ENCODE data around the gene SNRPD1. TPM values are rescaled to one million over a fixed set of nuclear protein-coding genes. Genes with fewer than 3 reads are reported as not detected.

The SNRPD1 gene
- total and polyA plus RNA-seq, 9 of the 15 experiments (the other 6 are each of a cell fraction or from before 2014, with no cell fraction given): 186 to 1,063 (median 313) TPM

- no peaks in the 10 kb centered on the region for H3K9me1 ChIP-seq (ENCODE audit: control insufficient read depth, insufficient read depth, low read length)
- DNase-seq (ENCODE audit: extremely low read depth in 1 of 4, low spot score in 3 of 4) (peak in 3 of 4 experiments; percentile 17 to 66 (median 60)), ATAC-seq (peak; percentile 86), FAIRE-seq (peak; percentile 72)
- in situ Hi-C loops (cut with MboI) (no loop called here), intact Hi-C loops (cut with micrococcal nuclease) (loop anchor here (10.0 kb wide), 1 partner anchor 54 kb away; the partner anchor contains the start of gene ABHD3)
- ChIA-PET CTCF (ENCODE audit: low intra/inter-chr PET ratio) (no interaction called here), POLR2A (interaction anchor here (0.7 to 1.1 kb wide), 3 partner anchors 11 to 19 kb away, joined by 3 to 6 read pairs (median 3); no protein-coding TSS in a partner anchor)
- peaks cover 5 to 8% of the 10 kb centered on the region in 2 experiments; a peak in 4 of 5 replicates for H3K4me1 ChIP-seq (replicated peaks in 1 of 2; ENCODE audit: control insufficient read depth in 2 of 2, insufficient read depth in 2 of 2, low read length in 2 of 2)
- H2AFZ ChIP-seq (ENCODE audit: low read depth, low read length): 0 out of 2 replicates have a peak overlapping the region, but pooled peaks have one; percentile 18
- H3K4me2 ChIP-seq (ENCODE audit: insufficient read depth, low read length): peak overlapping the region; percentile 55
- H3K27ac ChIP-seq (ENCODE audit: extremely low read depth, low read depth, low read length): peak overlapping the region; percentile 52
- no TSS peak for BruUV-seq (replicated peaks)
- no peaks in the 10 kb centered on the region for H3K79me2 ChIP-seq (ENCODE audit: control insufficient read depth, insufficient read depth, low read length)
- peaks cover 2% of the 10 kb centered on the region; the same call in 1 of the 3 replicates for H3K36me3 ChIP-seq (ENCODE audit: control insufficient read depth, insufficient read depth, low read length)
- H3K4me3 ChIP-seq: no peak overlapping the region
- H3K9ac ChIP-seq (ENCODE audit: insufficient read depth in 1 of 2, low read depth in 2 of 2, low read length in 2 of 2): 0 out of 4 replicates have a peak overlapping the region, but pooled peaks of 1 of the 2 experiments have one; percentile 40
- no peaks in the 10 kb centered on the region for H3K27me3 ChIP-seq (ENCODE audit: control insufficient read depth in 2 of 2, insufficient read depth in 2 of 2, low read length in 2 of 2)
- WGBS (ENCODE audit: insufficient coverage, low coverage, missing lambda C conversion rate): 0% methylated on average over 1 of the region's 1 CpG
- H3K9me3 ChIP-seq (replicated peaks; ENCODE audit: control insufficient read depth, insufficient read depth, low read depth, low read length): no peaks in the 10 kb centered on the region
- no peaks in the 10 kb centered on the region for H4K20me1 ChIP-seq (replicated peaks; ENCODE audit: control insufficient read depth, insufficient read depth, low read length)
- TF ChIP-seq, protein P1, sequence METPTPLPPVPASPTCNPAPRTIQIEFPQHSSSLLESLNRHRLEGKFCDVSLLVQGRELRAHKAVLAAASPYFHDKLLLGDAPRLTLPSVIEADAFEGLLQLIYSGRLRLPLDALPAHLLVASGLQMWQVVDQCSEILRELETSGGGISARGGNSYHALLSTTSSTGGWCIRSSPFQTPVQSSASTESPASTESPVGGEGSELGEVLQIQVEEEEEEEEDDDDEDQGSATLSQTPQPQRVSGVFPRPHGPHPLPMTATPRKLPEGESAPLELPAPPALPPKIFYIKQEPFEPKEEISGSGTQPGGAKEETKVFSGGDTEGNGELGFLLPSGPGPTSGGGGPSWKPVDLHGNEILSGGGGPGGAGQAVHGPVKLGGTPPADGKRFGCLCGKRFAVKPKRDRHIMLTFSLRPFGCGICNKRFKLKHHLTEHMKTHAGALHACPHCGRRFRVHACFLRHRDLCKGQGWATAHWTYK (CRISPR knock-in tag; IDR thresholded peaks at IDR 0.05): no peak
- TF ChIP-seq ZNF75A (CRISPR knock-in tag; IDR thresholded peaks at IDR 0.05): no peak
- TF ChIP-seq, protein P2, sequence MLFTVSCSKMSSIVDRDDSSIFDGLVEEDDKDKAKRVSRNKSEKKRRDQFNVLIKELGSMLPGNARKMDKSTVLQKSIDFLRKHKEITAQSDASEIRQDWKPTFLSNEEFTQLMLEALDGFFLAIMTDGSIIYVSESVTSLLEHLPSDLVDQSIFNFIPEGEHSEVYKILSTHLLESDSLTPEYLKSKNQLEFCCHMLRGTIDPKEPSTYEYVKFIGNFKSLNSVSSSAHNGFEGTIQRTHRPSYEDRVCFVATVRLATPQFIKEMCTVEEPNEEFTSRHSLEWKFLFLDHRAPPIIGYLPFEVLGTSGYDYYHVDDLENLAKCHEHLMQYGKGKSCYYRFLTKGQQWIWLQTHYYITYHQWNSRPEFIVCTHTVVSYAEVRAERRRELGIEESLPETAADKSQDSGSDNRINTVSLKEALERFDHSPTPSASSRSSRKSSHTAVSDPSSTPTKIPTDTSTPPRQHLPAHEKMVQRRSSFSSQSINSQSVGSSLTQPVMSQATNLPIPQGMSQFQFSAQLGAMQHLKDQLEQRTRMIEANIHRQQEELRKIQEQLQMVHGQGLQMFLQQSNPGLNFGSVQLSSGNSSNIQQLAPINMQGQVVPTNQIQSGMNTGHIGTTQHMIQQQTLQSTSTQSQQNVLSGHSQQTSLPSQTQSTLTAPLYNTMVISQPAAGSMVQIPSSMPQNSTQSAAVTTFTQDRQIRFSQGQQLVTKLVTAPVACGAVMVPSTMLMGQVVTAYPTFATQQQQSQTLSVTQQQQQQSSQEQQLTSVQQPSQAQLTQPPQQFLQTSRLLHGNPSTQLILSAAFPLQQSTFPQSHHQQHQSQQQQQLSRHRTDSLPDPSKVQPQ (CRISPR knock-in tag; IDR thresholded peaks at IDR 0.05; ENCODE audit: borderline replicate concordance): no peak
- TF ChIP-seq ZSCAN29 (IDR thresholded peaks at IDR 0.05): no peak
- TF ChIP-seq CTBP1 (IDR thresholded peaks at IDR 0.05; ENCODE audit: borderline replicate concordance): peak; percentile 58; the same call in 1 of the 2 replicates
- TF ChIP-seq POLR2AphosphoS2 (IDR thresholded peaks at IDR 0.05; ENCODE audit: low read length): no peak
- TF ChIP-seq NCOA1 (IDR thresholded peaks at IDR 0.05; ENCODE audit: low read depth): no peak
- no peak for TF ChIP-seq ZNF766 (CRISPR knock-in tag; conservative IDR thresholded peaks at IDR 0.05)
- TF ChIP-seq CEBPG (CRISPR knock-in tag; IDR thresholded peaks at IDR 0.05): no peak
- no peak for TF ChIP-seq CEBPG (tag; conservative IDR thresholded peaks at IDR 0.05 in 1 of 2, IDR thresholded peaks at IDR 0.05 in 1 of 2)
- TF ChIP-seq NCOA2 (IDR thresholded peaks at IDR 0.05; ENCODE audit: partially characterized antibody in 2 of 2): no peak
- TF ChIP-seq DPF2 (IDR thresholded peaks at IDR 0.05): peak; percentile 79
- peak; percentile 73 for TF ChIP-seq TEAD4 (IDR thresholded peaks at IDR 0.05; ENCODE audit: low read length)
- no peak for TF ChIP-seq TEAD4 (CRISPR knock-in tag; IDR thresholded peaks at IDR 0.05; ENCODE audit: borderline replicate concordance)
- TF ChIP-seq ZNF311 (CRISPR knock-in tag; IDR thresholded peaks at IDR 0.05): no peak
- TF ChIP-seq CBFA2T2 (conservative IDR thresholded peaks at IDR 0.05): peak; percentile 65
- TF ChIP-seq NFRKB (IDR thresholded peaks at IDR 0.05; ENCODE audit: low read depth): no peak
- 0 out of 2 replicates have a peak, but pooled peaks have one; percentile 34 for TF ChIP-seq ARID3A (IDR thresholded peaks at IDR 0.05; ENCODE audit: borderline replicate concordance, low read depth, low read length)
- no peak for TF ChIP-seq ZNF140 (CRISPR knock-in tag; IDR thresholded peaks at IDR 0.05)
- no peak for TF ChIP-seq NFYB (IDR thresholded peaks at IDR 0.05; ENCODE audit: extremely low read depth, insufficient read length)
Measured at GRCh38 chr18:21650311-21650710, 38.2 kb downstream of the SNRPD1 start.

Data from K562 (cell line).